Measurements from ENCODE around the gene ASTN2.
"Not testable (repeated sequence)": the region's sequence is repeated elsewhere in the genome, so short reads cannot be mapped to it uniquely, and the experiment has no call there.

The ASTN2 gene

GRCh38 chr9:116901260-116901659 lies 513.6 kb downstream of the ASTN2 start:
- DNase-seq: no peak

GRCh38 chr9:116900543-116900942 lies 514.3 kb downstream of the ASTN2 start:
- no peak for DNase-seq

- DNase-seq: no peak
These were observed 514.9 kb downstream of the ASTN2 start for GRCh38 chr9:116900007-116900367.

GRCh38 chr9:116899337-116900006 lies 515.4 kb downstream of the ASTN2 start:
- DNase-seq: no peak

GRCh38 chr9:116898131-116898530 lies 516.7 kb downstream of the ASTN2 start:
- not testable (repeated sequence) for DNase-seq

- no peak for DNase-seq
These were observed 517.7 kb downstream of the ASTN2 start for GRCh38 chr9:116897201-116897600.

GRCh38 chr9:116895961-116896360 lies 518.9 kb downstream of the ASTN2 start:
- DNase-seq: no peak

GRCh38 chr9:116891424-116891823 lies 523.4 kb downstream of the ASTN2 start:
- DNase-seq: no peak

- DNase-seq: not testable (repeated sequence)
These were observed 526.4 kb downstream of the ASTN2 start for GRCh38 chr9:116888476-116888875.

- DNase-seq: no peak
These were observed 526.8 kb downstream of the ASTN2 start for GRCh38 chr9:116888066-116888465.

GRCh38 chr9:116883676-116884075 lies 531.2 kb downstream of the ASTN2 start:
- DNase-seq: no peak

- DNase-seq: no peak
These were observed 537.8 kb downstream of the ASTN2 start for GRCh38 chr9:116877072-116877471.

- DNase-seq: no peak
These were observed 539.3 kb downstream of the ASTN2 start for GRCh38 chr9:116875576-116875975.

GRCh38 chr9:116873937-116874914 lies 540.6 kb downstream of the ASTN2 start:
- no peak for DNase-seq

GRCh38 chr9:116873491-116873890 lies 541.4 kb downstream of the ASTN2 start:
- DNase-seq: no peak

GRCh38 chr9:116870566-116870965 lies 544.3 kb downstream of the ASTN2 start:
- no peak for DNase-seq

- no peak for DNase-seq
These were observed 546.7 kb downstream of the ASTN2 start for GRCh38 chr9:116868201-116868600.

- no peak for DNase-seq
These were observed 553.5 kb downstream of the ASTN2 start for GRCh38 chr9:116861321-116861720.

GRCh38 chr9:116860509-116861120 lies 554.2 kb downstream of the ASTN2 start:
- no peak for DNase-seq

GRCh38 chr9:116859763-116860162 lies 555.1 kb downstream of the ASTN2 start:
- no peak for DNase-seq

- DNase-seq: no peak
These were observed 557.5 kb downstream of the ASTN2 start for GRCh38 chr9:116857321-116857720.

- no peak for DNase-seq
These were observed 558.8 kb downstream of the ASTN2 start for GRCh38 chr9:116855881-116856662.

GRCh38 chr9:116849721-116850120 lies 565.1 kb downstream of the ASTN2 start:
- DNase-seq: no peak
